GM18526 (cell line): ENCODE results near the gene DAPP1.

Experiments
- POLR2A ChIP-seq: IDR thresholded peaks from 3 replicates; pipeline ENCODE4 v1.6.1; 2011; ENCODE audit not compliant: insufficient read length; ENCODE audit errors: extremely low read depth

DAPP1 gene

GRCh38 chr4:99917575-99917974 is 100.9 kb downstream of the DAPP1 start:
- TF ChIP-seq POLR2A = no peak

- no peak for TF ChIP-seq POLR2A
Measured at GRCh38 chr4:99918656-99919055, 102.0 kb downstream of the DAPP1 start.
